ENCODE data around the gene ANGPTL4. TPM values are rescaled to one million over a fixed set of nuclear protein-coding genes. Genes with fewer than 3 reads are reported as not detected.
"Not testable (repeated sequence)": the region's sequence is repeated elsewhere in the genome, so short reads cannot be mapped to it uniquely, and the experiment has no call there.

The ANGPTL4 gene
- total RNA-seq, 1 experiment from 2014 or later = 0.59 TPM

GRCh38 chr19:8367327-8368001, 3.5 kb downstream of the ANGPTL4 start:
- Histone ChIP-seq H3K27ac (peak overlapping the region; percentile 95), H3K4me1 (peaks cover 30% of the 10 kb centered on the region)

GRCh38 chr19:8370176-8371010, 6.4 kb downstream of the ANGPTL4 start:
- Histone ChIP-seq H3K9me3 (replicated peaks) (no peaks in the 10 kb centered on the region), H3K4me3 (no peak overlapping the region), H3K4me1 (peaks cover 30% of the 10 kb centered on the region), H3K36me3 (no peaks in the 10 kb centered on the region), H3K27me3 (no peaks in the 10 kb centered on the region), H3K27ac (peak overlapping the region; percentile 36; the same call in 1 of the 2 replicates)
- peak; percentile 74 to 79 for DNase-seq

More at GRCh38 chr19:8367327-8368001, 3.5 kb downstream of the ANGPTL4 start:
- Histone ChIP-seq H3K9me3 (replicated peaks) (no peaks in the 10 kb centered on the region), H3K36me3 (no peaks in the 10 kb centered on the region), H3K27me3 (no peaks in the 10 kb centered on the region), H3K4me3 (peak overlapping the region; percentile 43)
- DNase-seq = peak; percentile 99 to 100

GRCh38 chr19:8371011-8371804, 7.3 kb downstream of the ANGPTL4 start:
- H3K4me3 ChIP-seq = no peak overlapping the region
- no peaks in the 10 kb centered on the region for H3K9me3 ChIP-seq (replicated peaks)
- no peaks in the 10 kb centered on the region for H3K36me3 ChIP-seq
- DNase-seq = no peak
- H3K27ac ChIP-seq = peak overlapping the region; percentile 36; the same call in 1 of the 2 replicates
- no peaks in the 10 kb centered on the region for H3K27me3 ChIP-seq
- H3K4me1 ChIP-seq = peaks cover 28% of the 10 kb centered on the region

GRCh38 chr19:8373867-8374813, 10.2 kb downstream of the ANGPTL4 start:
- H3K4me1 ChIP-seq = peaks cover 11% of the 10 kb centered on the region
- H3K27ac ChIP-seq = no peak overlapping the region
- H3K27me3 ChIP-seq = no peaks in the 10 kb centered on the region
- no peaks in the 10 kb centered on the region for H3K9me3 ChIP-seq (replicated peaks)
- no peak for DNase-seq
- H3K4me3 ChIP-seq = no peak overlapping the region
- no peaks in the 10 kb centered on the region for H3K36me3 ChIP-seq

GRCh38 chr19:8375766-8376165, 11.8 kb downstream of the ANGPTL4 start:
- not testable (repeated sequence) for DNase-seq; H3K36me3 ChIP-seq; H3K4me3 ChIP-seq; H3K27me3 ChIP-seq; H3K4me1 ChIP-seq; H3K27ac ChIP-seq; H3K9me3 ChIP-seq (replicated peaks)

- not testable (repeated sequence) for H3K4me3 ChIP-seq; H3K36me3 ChIP-seq; H3K27me3 ChIP-seq; DNase-seq; H3K4me1 ChIP-seq; H3K27ac ChIP-seq; H3K9me3 ChIP-seq (replicated peaks)
Observed at GRCh38 chr19:8376373-8376974, 12.5 kb downstream of the ANGPTL4 start.

GRCh38 chr19:8377598-8377997, 13.6 kb downstream of the ANGPTL4 start:
- Histone ChIP-seq H3K4me1 (no peaks in the 10 kb centered on the region), H3K36me3 (no peaks in the 10 kb centered on the region), H3K4me3 (no peak overlapping the region), H3K9me3 (replicated peaks) (no peaks in the 10 kb centered on the region), H3K27ac (no peak overlapping the region), H3K27me3 (no peaks in the 10 kb centered on the region)
- DNase-seq = no peak

GRCh38 chr19:8379156-8379891, 15.4 kb downstream of the ANGPTL4 start:
- not testable (repeated sequence) for DNase-seq; H3K4me3 ChIP-seq; H3K4me1 ChIP-seq; H3K9me3 ChIP-seq (replicated peaks); H3K27ac ChIP-seq; H3K36me3 ChIP-seq; H3K27me3 ChIP-seq

GRCh38 chr19:8384569-8384968, 20.6 kb downstream of the ANGPTL4 start:
- not testable (repeated sequence) for H3K36me3 ChIP-seq; DNase-seq; H3K9me3 ChIP-seq (replicated peaks); H3K4me1 ChIP-seq; H3K4me3 ChIP-seq; H3K27me3 ChIP-seq; H3K27ac ChIP-seq

- not testable (repeated sequence) for H3K27me3 ChIP-seq; H3K9me3 ChIP-seq (replicated peaks); H3K4me1 ChIP-seq; DNase-seq; H3K36me3 ChIP-seq; H3K4me3 ChIP-seq; H3K27ac ChIP-seq
Observed at GRCh38 chr19:8385103-8385502, 21.1 kb downstream of the ANGPTL4 start.

GRCh38 chr19:8385566-8385965, 21.6 kb downstream of the ANGPTL4 start:
- not testable (repeated sequence) for H3K4me1 ChIP-seq; H3K36me3 ChIP-seq; H3K27ac ChIP-seq; H3K9me3 ChIP-seq (replicated peaks); H3K27me3 ChIP-seq; H3K4me3 ChIP-seq; DNase-seq

GRCh38 chr19:8386419-8386818, 22.5 kb downstream of the ANGPTL4 start:
- H3K4me1 ChIP-seq; H3K4me3 ChIP-seq; DNase-seq; H3K27ac ChIP-seq; H3K27me3 ChIP-seq; H3K9me3 ChIP-seq (replicated peaks); H3K36me3 ChIP-seq: not testable (repeated sequence)

GRCh38 chr19:8386990-8387389, 23.0 kb downstream of the ANGPTL4 start:
- no peaks in the 10 kb centered on the region for H3K36me3 ChIP-seq
- H3K27ac ChIP-seq = no peak overlapping the region
- no peak for DNase-seq
- H3K27me3 ChIP-seq = no peaks in the 10 kb centered on the region
- H3K9me3 ChIP-seq (replicated peaks) = no peaks in the 10 kb centered on the region
- H3K4me3 ChIP-seq = no peak overlapping the region
- peaks cover 8% of the 10 kb centered on the region for H3K4me1 ChIP-seq
